Right kidney (tissue), 9 donors: Measurements from ENCODE around the gene TBC1D28.
"Not testable (repeated sequence)": the region's sequence is repeated elsewhere in the genome, so short reads cannot be mapped to it uniquely, and the experiment has no call there.

Experiments used
- DNase-seq: peaks from one replicate; pipeline ENCODE4 v3.0.0-alpha.2; 2016
- long read RNA-seq, 8 donors: transcript quantifications; one replicate each; lab custom pipeline, GENCODE V29; 2026

Gene TBC1D28
- long read RNA-seq, donor 1, result 0 reads
- long read RNA-seq, donor 2, partial matches to known transcripts, result 0 of 62 reads
- long read RNA-seq, donor 2, other reads (novel, unspliced or antisense), result 62 of 62 reads
- long read RNA-seq, donor 3, partial matches to known transcripts, result 0 of 10 reads
- long read RNA-seq, donor 3, other reads (novel, unspliced or antisense), result 10 of 10 reads
- long read RNA-seq, donor 4, partial matches to known transcripts, result 0 of 16 reads
- long read RNA-seq, donor 4, other reads (novel, unspliced or antisense), result 16 of 16 reads
- long read RNA-seq, donor 5, partial matches to known transcripts, result 0 of 21 reads
- long read RNA-seq, donor 5, other reads (novel, unspliced or antisense), result 21 of 21 reads
- long read RNA-seq, donor 6, result 0 reads
- long read RNA-seq, donor 7, result 0 reads
- long read RNA-seq, donor 8, partial matches to known transcripts, result 0 of 42 reads
- long read RNA-seq, donor 8, other reads (novel, unspliced or antisense), result 42 of 42 reads

DNA sequence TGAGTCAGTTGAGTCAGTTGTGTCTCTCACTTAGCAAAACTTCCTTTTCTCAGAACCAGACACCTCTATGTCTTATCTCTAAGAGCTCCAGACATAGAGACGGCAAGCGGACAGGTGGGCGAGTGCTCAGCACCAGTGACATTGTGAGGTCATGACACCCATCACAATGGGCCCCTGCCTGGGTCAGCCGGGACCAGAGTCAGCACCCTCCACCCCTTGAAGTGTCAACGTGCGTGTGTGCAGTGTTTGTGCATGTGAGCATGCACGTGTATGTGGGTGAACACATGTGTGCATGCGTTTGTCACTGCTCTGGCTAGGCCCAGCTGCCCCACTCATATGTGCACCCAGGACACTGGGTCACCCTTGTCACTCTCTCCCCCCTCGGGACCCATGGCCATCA, at the start of gene TBC1D28:
TBC1D28 (minus strand) TSS at position 101 of the 400 bp plus-strand sequence. CDS start 3,039 bp downstream, outside the sequence.
- not testable (repeated sequence) for DNase-seq

DNA sequence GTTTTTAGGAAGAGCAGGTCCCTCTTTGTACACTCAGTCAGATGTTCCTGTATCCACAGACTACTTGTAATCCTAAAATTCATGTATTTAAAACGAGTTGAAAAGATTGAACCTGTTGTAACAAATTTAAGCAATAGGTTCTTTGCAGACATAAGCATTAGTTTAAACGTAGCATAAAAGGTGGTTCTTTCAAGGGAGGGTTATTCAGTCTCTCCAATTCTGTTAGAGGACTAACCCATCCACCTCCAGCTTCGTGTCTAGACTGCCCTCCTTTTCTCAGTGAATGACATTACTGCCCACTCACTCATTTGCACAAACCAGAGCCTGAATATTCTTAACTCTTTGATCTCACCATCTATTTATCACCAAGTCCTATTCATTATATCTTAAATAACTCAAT, 38.5 kb upstream of the TBC1D28 start:
- DNase-seq, result not testable (repeated sequence)

DNA sequence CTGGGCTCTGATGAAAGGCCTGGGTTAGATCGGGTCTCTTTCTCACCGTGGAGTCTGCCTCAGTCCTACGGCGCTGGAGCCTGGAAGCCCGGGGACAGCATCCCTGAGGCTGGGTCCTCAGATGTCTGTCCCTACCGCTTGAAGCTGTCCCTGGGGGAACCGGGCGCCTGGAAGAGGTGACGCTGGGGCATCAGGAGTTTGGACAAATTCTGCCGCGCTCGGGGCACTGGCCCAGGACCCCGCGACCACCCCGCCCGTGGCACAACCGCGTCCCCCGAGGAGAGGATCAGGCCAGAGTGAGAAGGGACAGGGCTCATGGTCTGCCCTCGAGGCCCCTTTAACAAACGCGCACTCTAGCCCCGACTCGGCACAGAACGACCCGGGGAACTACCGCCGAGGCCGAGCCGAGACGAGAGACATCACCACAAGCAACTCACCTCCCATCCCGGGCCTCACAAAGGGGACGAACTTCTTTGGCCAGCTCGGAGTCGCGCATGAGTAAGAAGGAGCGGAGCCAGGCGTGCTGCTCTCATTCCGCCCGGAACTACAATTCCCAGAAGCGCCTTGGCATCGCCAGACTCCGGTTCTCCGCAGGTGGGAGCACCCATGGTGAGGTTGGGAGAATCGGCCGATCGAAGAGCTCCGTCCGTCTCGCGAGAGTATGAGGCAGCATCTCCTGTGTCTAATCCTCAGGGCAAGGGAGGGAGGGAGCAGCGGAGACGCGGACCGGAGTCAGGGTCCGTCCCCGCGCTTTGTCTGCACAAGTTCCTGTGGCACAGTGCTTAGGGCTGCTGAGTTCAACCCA, 37.8 kb upstream of the TBC1D28 start, which contains the start of gene FOXO3B:
FOXO3B (minus strand) TSS at position 548 of the 805 bp plus-strand sequence. CDS start 663 bp downstream, outside the sequence.
- DNase-seq, result peak; percentile 75

DNA sequence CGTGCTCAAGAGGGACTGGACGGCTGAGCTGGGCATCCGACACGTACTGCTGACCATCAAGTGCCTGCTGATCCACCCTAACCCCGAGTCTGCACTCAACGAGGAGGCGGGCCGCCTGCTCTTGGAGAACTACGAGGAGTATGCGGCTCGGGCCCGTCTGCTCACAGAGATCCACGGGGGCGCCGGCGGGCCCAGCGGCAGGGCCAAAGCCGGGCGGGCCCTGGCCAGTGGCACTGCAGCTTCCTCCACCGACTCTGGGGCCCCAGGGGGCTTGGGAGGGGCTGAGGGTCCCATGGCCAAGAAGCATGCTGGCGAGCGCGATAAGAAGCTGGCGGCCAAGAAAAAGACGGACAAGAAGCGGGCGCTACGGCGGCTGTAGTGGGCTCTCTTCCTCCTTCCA, 33.2 kb upstream of the TBC1D28 start:
- DNase-seq, result not testable (repeated sequence)

DNA sequence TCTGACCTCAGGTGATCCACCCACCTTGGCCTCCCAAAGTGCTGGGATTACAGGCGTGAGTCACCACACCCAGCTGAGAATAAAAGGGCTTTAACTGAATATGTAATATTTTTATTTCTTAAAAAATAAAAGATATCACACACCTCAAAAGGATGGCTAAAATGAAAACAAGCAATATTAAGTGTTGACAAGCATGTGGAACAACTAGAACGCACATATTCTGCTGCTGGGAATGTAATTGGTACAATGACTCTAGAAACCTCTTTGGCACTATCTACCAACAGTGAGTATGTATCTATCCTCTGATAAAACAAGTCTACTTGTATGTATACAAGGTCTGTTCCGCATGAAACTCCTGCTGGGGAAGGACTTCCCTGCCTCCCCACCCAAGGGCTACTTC, 32.7 kb upstream of the TBC1D28 start:
- not testable (repeated sequence) for DNase-seq

DNA sequence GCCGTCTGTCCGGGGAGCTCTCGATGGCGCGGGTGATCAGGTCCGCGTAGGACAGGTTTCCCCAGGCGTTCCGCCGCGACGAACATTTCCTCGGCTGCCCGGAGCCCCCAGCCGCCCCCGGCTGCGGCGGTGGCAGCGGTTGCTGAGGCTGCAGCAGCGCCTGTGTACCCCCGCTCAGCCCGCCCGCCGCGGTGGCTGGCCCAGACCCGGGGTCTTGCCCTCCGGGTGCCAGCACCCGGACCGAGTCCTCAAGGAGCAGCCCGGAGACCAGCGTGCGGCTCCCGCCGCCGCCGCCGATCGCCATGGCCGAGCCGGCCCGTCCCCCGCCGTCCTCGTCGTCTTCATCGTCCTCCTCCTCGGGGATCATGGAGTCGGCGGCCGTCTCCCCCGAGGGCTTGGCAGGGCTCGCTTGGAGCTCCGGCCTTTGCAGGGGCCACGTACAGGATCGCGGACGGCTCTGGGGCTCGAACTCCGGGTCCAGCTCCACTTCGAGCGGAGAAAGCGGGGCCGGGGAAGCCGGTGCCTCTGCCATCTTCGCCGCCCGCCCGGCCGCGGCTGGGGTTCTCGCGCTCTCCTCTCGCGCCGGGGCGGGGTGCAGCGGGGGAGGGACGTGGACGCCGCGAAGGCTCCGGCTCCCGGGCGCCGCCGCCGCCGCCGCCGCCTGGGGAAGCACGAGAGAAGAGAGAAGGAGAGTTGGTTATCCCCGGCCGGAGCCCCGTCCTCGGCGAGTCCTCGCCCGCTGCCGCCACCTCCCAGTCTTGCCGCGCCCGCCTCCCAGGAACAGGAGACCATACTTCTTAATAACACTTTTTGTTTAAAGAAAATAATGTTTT, 28.4 kb upstream of the TBC1D28 start:
- DNase-seq, result not testable (repeated sequence)

DNA sequence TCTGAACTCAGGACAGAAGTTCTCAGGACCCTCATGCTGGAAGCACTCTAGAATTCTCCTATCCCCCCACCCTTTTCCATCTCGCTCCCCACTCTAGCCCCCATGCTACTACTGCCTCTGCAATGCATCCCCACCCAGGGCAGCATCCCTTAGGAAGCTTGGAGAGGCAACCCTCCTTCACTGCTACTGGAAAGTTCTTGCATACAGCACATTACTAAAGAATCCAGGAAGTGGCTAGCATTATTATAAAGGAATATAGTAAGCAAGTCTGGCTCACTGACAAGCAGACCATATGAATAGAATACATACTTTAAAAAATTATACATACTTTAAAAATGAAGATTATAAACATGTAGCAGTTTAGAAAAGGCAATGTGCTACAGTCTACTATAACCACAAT, 24.4 kb upstream of the TBC1D28 start:
- not testable (repeated sequence) for DNase-seq

DNA sequence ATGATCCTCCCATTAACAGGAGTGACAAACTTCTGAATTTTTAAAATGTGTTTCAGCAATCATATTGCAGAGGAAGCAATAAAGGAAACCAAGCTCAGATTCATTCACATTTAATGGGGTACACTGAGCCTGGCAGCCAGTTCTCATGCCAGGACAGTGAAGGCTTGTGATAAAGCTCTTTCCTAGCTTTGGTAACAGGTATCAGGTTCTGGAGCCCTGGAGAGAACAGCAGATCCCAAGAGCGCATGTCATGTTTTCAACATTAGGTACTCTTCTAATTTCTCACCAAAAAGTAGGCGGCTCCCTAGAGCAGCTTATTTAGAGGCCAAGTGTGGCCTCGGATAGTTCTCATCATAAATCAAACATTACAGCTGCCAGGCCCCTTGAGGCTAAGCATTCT, 23.3 kb upstream of the TBC1D28 start:
- not testable (repeated sequence) for DNase-seq

DNA sequence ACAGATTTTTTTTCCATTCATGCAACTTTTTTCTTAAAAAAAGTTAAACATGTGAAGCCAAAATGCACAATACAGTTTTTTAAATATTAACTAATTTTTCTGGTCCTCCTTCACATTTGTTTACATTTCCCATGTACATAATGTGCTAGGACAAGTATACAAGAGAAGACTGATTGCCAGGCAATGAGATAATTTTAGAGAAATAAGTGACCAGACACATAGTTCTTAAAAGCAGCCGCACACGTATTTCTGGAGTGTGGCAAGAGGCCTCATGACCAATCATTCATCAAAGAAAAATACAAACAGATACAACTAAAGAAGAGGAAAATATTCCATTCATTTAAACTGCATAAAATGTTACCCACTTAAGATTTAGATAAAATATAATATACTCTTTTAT, 22.1 kb upstream of the TBC1D28 start:
- not testable (repeated sequence) for DNase-seq

DNA sequence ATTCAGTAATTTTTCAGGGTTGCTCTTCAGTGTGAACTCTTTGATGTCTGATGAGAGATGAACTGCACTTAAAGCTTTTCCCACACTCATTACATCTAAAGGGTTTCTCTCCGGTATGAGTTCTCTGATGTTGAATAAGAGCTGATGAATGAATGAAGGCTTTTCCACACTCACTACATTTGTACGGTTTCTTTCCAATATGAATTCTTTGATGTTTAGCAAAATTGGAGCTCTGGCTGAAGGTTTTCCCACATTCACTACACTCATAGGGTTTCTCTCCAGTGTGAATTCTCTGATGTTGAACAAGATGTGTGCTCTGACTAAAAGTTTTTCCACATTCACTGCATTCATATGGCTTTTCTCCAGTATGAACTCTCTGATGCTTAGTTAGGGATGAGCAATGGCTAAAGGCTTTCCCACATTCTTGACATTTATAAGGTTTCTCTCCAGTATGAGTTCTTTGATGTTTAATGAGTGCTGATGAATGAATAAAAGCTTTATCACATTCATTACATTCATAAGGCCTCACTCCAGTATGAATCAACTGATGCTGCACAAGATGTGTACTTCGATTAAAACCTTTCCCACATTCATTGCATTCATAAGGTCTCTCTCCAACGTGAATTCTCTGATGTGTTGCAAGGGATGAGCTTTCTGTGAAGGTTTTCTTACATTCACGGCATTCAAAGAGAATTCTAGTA, 17.9 kb upstream of the TBC1D28 start:
- DNase-seq, result not testable (repeated sequence)

DNA sequence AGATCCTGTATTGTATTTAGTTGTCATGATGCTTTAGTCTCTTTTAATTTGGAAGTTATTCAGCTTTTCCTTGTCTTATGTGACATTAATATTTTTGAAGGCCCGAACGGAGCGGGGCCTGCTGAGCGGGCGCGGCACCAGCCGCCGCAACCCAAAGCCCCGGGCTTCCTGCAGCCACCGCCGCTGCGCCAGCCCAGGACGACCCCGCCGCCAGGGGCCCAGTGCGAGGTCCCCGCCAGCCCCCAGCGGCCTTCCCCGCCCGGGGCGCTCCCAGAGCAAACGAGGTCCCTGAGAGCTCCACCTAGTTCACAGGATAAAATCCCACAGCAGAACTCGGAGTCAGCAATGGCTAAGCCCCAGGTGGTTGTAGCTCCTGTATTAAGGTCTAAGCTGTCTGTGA, 5.9 kb upstream of the TBC1D28 start:
- not testable (repeated sequence) for DNase-seq

DNA sequence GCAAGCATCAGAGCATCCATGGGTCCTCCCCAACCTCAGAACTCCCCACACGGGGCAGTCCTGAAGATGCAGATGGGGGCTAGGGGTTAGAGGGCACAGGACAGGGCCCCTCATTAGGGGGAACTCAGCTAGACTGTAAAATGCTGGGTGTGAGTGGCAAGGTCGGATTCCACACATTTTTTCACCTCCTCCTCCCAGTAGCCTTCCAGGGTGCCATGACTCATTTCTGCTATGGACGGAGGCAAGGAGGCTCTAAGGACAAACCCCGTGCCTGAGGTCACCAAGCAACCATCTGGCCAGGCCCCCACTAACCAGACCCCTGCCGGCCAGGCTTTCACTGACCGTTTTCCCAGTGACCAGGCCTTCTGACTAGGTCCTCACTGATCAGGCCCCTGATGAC, 1.1 kb downstream of the TBC1D28 start:
- not testable (repeated sequence) for DNase-seq

DNA sequence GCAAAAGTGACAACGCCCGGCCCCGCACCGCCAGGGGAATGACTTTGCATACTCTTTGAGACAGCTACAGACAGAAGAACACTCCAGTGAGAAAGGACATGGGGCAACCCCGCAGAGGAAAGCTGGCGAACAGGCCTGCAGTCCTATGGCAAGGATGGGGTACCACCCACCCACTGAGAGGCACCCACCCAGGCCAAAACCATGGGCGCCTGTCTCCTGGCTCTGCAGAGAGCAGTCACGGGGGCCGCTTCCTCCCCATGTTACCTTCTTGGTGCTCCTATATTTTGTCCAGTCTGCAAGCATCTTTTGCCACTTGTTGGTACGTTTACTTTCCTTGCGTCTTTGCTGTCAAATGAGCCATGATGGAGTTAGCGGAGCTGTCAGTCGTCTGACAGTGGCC, 5.8 kb downstream of the TBC1D28 start:
- DNase-seq, result not testable (repeated sequence)

DNA sequence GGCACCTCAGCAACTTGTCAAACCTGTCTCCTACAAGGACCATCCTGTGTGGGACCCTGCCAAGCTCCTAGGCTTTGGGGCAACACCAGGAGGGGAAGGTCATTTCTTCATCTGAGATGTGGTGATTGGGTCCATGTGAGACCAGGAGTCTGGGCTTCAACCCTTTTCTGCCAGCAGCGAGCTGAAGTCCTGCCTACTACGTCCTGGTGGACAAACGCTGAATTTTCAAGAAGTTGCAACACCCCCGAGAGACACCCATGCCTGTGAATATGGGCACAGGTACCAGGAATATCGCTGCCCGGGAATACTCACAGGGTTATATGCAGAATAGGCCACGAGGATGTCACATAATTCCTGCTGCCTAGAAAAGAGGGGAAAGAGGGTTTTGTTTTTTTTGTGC, 8.0 kb downstream of the TBC1D28 start:
- DNase-seq, result not testable (repeated sequence)

DNA sequence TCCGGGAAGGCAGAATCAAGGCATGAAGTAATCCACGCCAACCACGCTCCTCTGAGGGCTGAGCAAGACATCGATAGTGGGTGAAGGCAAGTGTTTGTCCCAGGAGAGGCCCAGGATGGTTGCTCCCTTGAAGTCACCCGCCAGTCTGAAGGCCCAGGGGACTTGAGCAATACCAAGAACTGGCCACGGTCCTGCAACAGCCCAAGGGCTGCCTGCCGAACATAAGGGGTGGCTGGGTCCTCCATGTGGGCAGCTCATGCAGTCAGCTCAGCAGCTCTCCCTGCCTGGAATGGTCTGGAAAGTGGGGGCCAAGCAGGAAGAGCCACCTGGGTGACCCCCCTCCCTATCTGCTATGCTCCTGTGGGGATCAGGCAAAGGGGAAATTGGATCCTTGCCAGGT, 8.4 kb downstream of the TBC1D28 start:
- not testable (repeated sequence) for DNase-seq

DNA sequence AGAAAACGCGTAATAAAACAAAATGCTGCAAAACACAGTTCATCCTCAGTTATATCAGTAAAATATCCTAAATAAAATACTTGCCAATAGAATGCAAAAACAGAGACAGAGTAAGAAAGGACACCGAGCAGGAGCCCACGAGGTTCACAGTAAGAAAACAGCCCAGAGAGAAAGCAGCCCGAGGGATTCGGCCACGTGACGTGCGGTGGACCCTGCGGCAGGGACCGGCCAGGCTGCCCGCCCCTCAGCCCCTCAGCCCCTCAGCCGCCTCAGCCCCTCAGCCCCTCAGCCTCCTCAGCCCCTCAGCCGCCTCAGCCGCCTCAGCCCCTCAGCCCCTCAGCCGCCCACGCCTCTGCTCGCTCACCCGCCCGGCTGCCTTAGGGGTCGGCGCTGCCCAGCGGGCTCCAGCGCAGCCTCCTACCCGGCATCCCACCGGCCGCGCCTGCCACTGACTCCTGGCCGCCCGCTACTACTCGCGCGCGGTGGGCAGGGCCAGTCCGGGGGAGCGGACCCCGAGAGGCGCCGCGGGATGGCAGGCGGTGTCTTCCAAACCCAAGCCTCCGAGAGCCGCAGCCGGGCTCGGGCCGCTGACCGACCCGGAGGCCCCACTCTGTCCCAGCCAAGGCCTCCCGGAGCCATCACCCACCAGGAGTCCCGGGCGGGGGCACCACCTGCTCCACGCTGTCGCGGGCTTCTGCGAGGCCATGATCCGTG, 9.5 kb downstream of the TBC1D28 start:
- DNase-seq, result peak; percentile 63

DNA sequence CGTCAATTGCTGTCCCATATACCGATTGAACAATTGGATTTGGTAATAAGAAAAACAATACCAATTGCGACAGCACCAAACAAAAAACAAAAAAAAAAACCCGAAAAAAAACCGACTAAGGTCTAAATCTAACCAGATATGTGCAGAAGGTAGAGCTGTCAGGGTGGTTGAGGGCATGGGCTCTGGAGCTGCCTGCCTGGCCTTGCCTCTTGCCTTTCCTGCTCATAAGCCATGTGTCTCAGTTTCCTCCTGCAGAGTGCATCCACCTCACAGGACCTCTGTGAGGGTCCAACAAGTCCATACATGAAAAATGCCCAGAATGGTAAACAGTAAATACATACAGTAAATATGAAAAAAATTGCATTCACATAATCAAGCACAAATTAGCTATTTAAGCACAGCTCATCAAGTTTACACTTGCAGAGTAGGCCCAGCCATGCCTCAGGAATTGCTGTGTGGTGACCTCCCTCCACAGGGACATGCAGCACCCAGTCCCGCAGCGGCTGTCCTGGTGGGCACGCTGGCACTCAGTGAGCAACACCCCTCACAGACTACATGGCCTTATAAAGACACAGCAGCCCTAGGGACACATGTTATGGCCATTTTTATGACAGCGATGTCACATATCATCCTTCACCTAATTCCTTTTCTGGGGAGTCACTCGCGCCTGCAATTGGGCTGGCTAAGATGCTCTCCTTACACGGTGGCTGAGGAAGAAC, 17.9 kb downstream of the TBC1D28 start:
- no peak for DNase-seq

DNA sequence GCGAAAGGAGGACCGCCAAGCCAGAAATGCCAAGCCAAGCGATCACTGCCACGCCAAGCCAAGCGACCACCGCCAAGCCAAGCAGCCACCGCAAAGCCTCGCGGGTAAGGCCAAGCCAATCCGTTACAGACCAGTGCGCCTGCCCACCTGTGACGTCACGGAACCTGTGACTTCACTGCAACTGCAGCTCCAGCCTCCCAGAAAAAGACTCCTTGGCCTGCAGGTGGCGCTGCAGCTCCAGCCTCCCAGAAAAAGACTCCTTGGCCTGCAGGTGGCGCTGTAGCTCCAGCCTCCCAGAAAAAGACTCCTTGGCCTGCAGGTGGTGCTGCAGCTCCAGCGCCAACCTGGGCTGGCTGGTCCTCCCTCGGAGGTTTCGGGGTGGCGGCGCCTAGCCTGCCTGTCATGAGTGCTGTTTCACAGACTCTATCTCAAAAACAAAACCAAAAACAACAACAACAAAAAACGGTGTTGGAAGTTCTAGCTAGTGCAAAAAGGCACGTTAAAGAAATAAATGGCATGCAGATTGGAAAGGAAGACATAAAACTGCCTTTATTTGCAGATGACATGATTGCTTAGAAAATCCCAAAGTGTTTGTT, 18.6 kb downstream of the TBC1D28 start:
- peak; percentile 63 for DNase-seq

DNA sequence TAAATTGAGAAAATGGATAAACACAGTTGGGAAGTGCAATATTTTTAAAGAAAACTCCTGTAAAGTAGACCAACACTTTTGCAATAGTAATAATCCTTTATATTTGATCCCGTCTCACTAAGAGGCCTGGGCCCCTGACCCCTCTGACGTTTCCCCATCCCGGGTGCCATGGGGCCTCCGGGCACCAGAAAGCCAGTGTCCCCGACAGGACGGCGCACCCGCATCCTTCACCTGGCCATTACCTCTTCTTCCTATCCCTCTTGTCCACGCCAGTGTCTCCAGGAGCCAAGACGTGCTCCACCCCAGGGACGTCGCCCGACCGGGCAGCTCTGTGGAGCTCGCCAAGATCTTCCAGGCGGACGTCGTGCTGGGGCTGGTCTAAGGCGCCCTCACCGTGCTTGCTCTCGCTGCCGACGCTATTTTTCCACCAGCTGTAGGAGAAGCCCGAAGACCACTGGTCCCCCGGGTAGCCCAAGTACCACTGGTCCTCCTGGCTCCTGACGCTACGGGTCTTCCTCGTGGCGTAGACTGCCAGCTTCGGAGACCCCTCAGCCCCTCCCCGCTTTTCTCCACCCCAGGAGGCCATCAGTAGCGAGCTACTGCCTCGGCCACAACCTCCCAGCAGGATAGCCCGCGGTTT, 19.2 kb downstream of the TBC1D28 start:
- peak; percentile 43 for DNase-seq
